Measurements from ENCODE around the gene IRS2. TPM values are rescaled to one million over a fixed set of nuclear protein-coding genes. Genes with fewer than 3 reads are reported as not detected.

IRS2 gene
- total RNA-seq, 1 donor from 2014 or later: 43.8 TPM

GRCh38 chr13:109707742-109708617 lies 78.4 kb downstream of the IRS2 start:
- TF ChIP-seq CTCF (IDR thresholded peaks at IDR 0.05): no peak
- Histone ChIP-seq H3K9me3 (no peaks in the 10 kb centered on the region), H3K27me3 (no peaks in the 10 kb centered on the region), H3K36me3 (no peaks in the 10 kb centered on the region), H3K27ac (no peak overlapping the region), H3K4me3 (no peak overlapping the region), H3K4me1 (peaks cover 9% of the 10 kb centered on the region)
- ATAC-seq (no peak), DNase-seq (no peak)
- intact Hi-C loops (cut with DNase I): no loop called here

- ATAC-seq (no peak), DNase-seq (no peak)
- H3K27ac ChIP-seq: no peak overlapping the region
- H3K4me3 ChIP-seq: no peak overlapping the region
- H3K27me3 ChIP-seq: no peaks in the 10 kb centered on the region
- TF ChIP-seq CTCF (IDR thresholded peaks at IDR 0.05): no peak
- H3K4me1 ChIP-seq: peaks cover 9% of the 10 kb centered on the region
- no peaks in the 10 kb centered on the region for H3K36me3 ChIP-seq
- intact Hi-C loops (cut with DNase I): no loop called here
- no peaks in the 10 kb centered on the region for H3K9me3 ChIP-seq
Observed at GRCh38 chr13:109707044-109707741, 79.2 kb downstream of the IRS2 start.

GRCh38 chr13:109706015-109706715 lies 80.2 kb downstream of the IRS2 start:
- TF ChIP-seq CTCF (IDR thresholded peaks at IDR 0.05): no peak
- intact Hi-C loops (cut with DNase I): no loop called here
- Histone ChIP-seq H3K36me3 (no peaks in the 10 kb centered on the region), H3K4me3 (no peak overlapping the region), H3K4me1 (peaks cover 9% of the 10 kb centered on the region), H3K9me3 (no peaks in the 10 kb centered on the region), H3K27me3 (no peaks in the 10 kb centered on the region), H3K27ac (peak overlapping the region; percentile 71)
- DNase-seq (no peak), ATAC-seq (no peak)

GRCh38 chr13:109704771-109705635 lies 81.4 kb downstream of the IRS2 start:
- TF ChIP-seq CTCF (IDR thresholded peaks at IDR 0.05): no peak
- Histone ChIP-seq H3K27me3 (no peaks in the 10 kb centered on the region), H3K4me1 (peaks cover 13% of the 10 kb centered on the region), H3K9me3 (no peaks in the 10 kb centered on the region), H3K27ac (peak overlapping the region; percentile 71), H3K36me3 (no peaks in the 10 kb centered on the region), H3K4me3 (no peak overlapping the region)
- intact Hi-C loops (cut with DNase I): no loop called here
- ATAC-seq (peak; percentile 90), DNase-seq (peak; percentile 86)

GRCh38 chr13:109703250-109703649 lies 83.1 kb downstream of the IRS2 start:
- TF ChIP-seq CTCF (IDR thresholded peaks at IDR 0.05): no peak
- intact Hi-C loops (cut with DNase I): no loop called here
- no peak for ATAC-seq

More at GRCh38 chr13:109703250-109703649, 83.1 kb downstream of the IRS2 start:
- H3K4me3 ChIP-seq: no peak overlapping the region
- H3K27ac ChIP-seq: no peak overlapping the region
- DNase-seq: no peak
- no peaks in the 10 kb centered on the region for H3K9me3 ChIP-seq
- peaks cover 21% of the 10 kb centered on the region for H3K4me1 ChIP-seq
- no peaks in the 10 kb centered on the region for H3K36me3 ChIP-seq
- no peaks in the 10 kb centered on the region for H3K27me3 ChIP-seq
